Spleen (tissue), 7 donors: ENCODE results near the gene SUPT5H.

Experiments used
- CTCF ChIP-seq, 11 experiments: fragments of 200-600 bp in 7 of 11; fragments of 450-650 bp in 4 of 11; sonication (generic) in 4 of 11; IDR thresholded peaks in 8 of 11; conservative IDR thresholded peaks in 3 of 11; 1 replicate in 7 of 11; 2 replicates in 4 of 11; pipeline versions ENCODE4 v1.4.0 to v1.8.0; 2016 to 2021; ENCODE audit warnings: antibody characterized with exemption in 11 of 11, inconsistent platforms in 4 of 11, mild to moderate bottlenecking in 1 of 11
- POLR2A ChIP-seq, 3 donors: fragments of 450-650 bp; IDR thresholded peaks; one replicate each; pipeline ENCODE4 v1.5.1; 2017; ENCODE audit warnings: antibody characterized with exemption in 3 of 3, mild to moderate bottlenecking in 1 of 3
- POLR2AphosphoS5 ChIP-seq, 3 donors: sonication (generic); formaldehyde crosslinking; IDR thresholded peaks; one replicate each; pipeline ENCODE4 v1.5.1; 2017; ENCODE audit warnings: antibody characterized with exemption in 3 of 3
- donor health status: DM: no; HTN: no; CAD: no; lungs with moderate emphysema.
- donor health status: DM: no; HTN: no; CAD: no.
- donor health status: DM: no; HTN: no; CAD: no.

- TF ChIP-seq POLR2A (IDR thresholded peaks at IDR 0.05) (no peak), CTCF (IDR thresholded peaks at IDR 0.05 in 8 of 11, conservative IDR thresholded peaks at IDR 0.05 in 3 of 11) (no peak), POLR2AphosphoS5 (IDR thresholded peaks at IDR 0.05) (no peak)
These were observed 49.3 kb downstream of the SUPT5H start for GRCh38 chr19:39494661-39495060.
